HL-60 (cell line): ENCODE measurements around the gene KLC4.

Experiments
- CTCF ChIP-seq: IDR thresholded peaks from one replicate; pipeline ENCODE4 v1.5.1; 2011; ENCODE audit warnings: low read length, control low read depth, inconsistent platforms; ENCODE audit not compliant: insufficient read depth
- POLR2AphosphoS5 ChIP-seq: IDR thresholded peaks from 2 replicates; pipeline ENCODE4 v1.6.1; 2012; ENCODE audit warnings: low read depth
- TF ChIP-seq, protein P1 (sequence below): IDR thresholded peaks from 2 replicates; pipeline ENCODE4 v1.6.1; 2012; ENCODE audit warnings: low read depth; ENCODE audit not compliant: insufficient replicate concordance

- no peak for TF ChIP-seq CTCF
- TF ChIP-seq, protein P1, sequence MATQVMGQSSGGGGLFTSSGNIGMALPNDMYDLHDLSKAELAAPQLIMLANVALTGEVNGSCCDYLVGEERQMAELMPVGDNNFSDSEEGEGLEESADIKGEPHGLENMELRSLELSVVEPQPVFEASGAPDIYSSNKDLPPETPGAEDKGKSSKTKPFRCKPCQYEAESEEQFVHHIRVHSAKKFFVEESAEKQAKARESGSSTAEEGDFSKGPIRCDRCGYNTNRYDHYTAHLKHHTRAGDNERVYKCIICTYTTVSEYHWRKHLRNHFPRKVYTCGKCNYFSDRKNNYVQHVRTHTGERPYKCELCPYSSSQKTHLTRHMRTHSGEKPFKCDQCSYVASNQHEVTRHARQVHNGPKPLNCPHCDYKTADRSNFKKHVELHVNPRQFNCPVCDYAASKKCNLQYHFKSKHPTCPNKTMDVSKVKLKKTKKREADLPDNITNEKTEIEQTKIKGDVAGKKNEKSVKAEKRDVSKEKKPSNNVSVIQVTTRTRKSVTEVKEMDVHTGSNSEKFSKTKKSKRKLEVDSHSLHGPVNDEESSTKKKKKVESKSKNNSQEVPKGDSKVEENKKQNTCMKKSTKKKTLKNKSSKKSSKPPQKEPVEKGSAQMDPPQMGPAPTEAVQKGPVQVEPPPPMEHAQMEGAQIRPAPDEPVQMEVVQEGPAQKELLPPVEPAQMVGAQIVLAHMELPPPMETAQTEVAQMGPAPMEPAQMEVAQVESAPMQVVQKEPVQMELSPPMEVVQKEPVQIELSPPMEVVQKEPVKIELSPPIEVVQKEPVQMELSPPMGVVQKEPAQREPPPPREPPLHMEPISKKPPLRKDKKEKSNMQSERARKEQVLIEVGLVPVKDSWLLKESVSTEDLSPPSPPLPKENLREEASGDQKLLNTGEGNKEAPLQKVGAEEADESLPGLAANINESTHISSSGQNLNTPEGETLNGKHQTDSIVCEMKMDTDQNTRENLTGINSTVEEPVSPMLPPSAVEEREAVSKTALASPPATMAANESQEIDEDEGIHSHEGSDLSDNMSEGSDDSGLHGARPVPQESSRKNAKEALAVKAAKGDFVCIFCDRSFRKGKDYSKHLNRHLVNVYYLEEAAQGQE, result no peak
- TF ChIP-seq POLR2AphosphoS5, result no peak
Observed at GRCh38 chr6:43040542-43041257, 18.7 kb upstream of the KLC4 start.
